Endodermal cell (in vitro differentiated cells): ENCODE measurements around the gene DNAJB1. TPM values are rescaled to one million over a fixed set of nuclear protein-coding genes. Genes with fewer than 3 reads are reported as not detected.

ENCODE experiments used
- DNase-seq: peaks from one replicate; pipeline ENCODE4 v3.0.0-alpha.2; 2017
- H3K27ac ChIP-seq: 2 replicates; pipeline ENCODE4 v1.5.1; 2013; ENCODE audit warnings: mild to moderate bottlenecking, low read depth, low read length, moderate library complexity
- H3K27me3 ChIP-seq: 2 replicates; pipeline ENCODE4 v1.6.1; 2013; ENCODE audit warnings: mild to moderate bottlenecking, low read length, moderate library complexity; ENCODE audit not compliant: insufficient read depth, control insufficient read depth, poor library complexity, severe bottlenecking
- H3K36me3 ChIP-seq: 2 replicates; pipeline ENCODE4 v1.7.0; 2013; ENCODE audit warnings: mild to moderate bottlenecking, low read length, moderate library complexity; ENCODE audit not compliant: control insufficient read depth, insufficient read depth
- H3K4me1 ChIP-seq: one replicate; pipeline ENCODE4 v1.7.0; 2013; ENCODE audit warnings: low read length; ENCODE audit not compliant: control insufficient read depth, insufficient read depth
- H3K4me3 ChIP-seq: 2 replicates; pipeline ENCODE4 v1.5.1; 2013; ENCODE audit warnings: mild to moderate bottlenecking, low read length, moderate library complexity
- H3K9ac ChIP-seq: 2 replicates; pipeline ENCODE4 v1.6.1; 2013; ENCODE audit warnings: mild to moderate bottlenecking, low read length, moderate library complexity; ENCODE audit not compliant: poor library complexity, severe bottlenecking; ENCODE audit errors: extremely low read depth
- H3K9me3 ChIP-seq: 2 replicates; pipeline ENCODE4 v1.6.1; 2013; ENCODE audit warnings: mild to moderate bottlenecking, low read length, moderate library complexity; ENCODE audit not compliant: control insufficient read depth
- H3K27ac Mint-ChIP-seq: 2 replicates; pipeline ENCODE4 v1.8.0; 2020; ENCODE audit warnings: mixed read lengths
- H3K27me3 Mint-ChIP-seq: 2 replicates; pipeline ENCODE4 v1.8.0; 2021; ENCODE audit warnings: mild to moderate bottlenecking, mixed read lengths; ENCODE audit not compliant: insufficient read depth
- H3K36me3 Mint-ChIP-seq: 2 replicates; pipeline ENCODE4 v1.8.0; 2020; ENCODE audit warnings: low read depth, mixed read lengths
- H3K4me1 Mint-ChIP-seq: 2 replicates; pipeline ENCODE4 v1.8.0; 2020; ENCODE audit warnings: mixed read lengths
- H3K4me3 Mint-ChIP-seq: 2 replicates; pipeline ENCODE4 v1.8.0; 2020; ENCODE audit warnings: mild to moderate bottlenecking, moderate library complexity, mixed read lengths
- H3K9me3 Mint-ChIP-seq: 2 replicates; pipeline ENCODE4 v1.8.0; 2020; ENCODE audit warnings: mild to moderate bottlenecking, mixed read lengths
- WGBS, 2 experiments: methylation state at CpG; one replicate each; pipeline versions ENCODE4 v1.1.5 to v1.1.7; 2013; ENCODE audit warnings: missing lambda C conversion rate in 2 of 2, mixed read lengths in 1 of 2; ENCODE audit not compliant: insufficient coverage in 1 of 2, insufficient read length in 1 of 2; 5-methylcytosine and 5-hydroxymethylcytosine counted together
- total RNA-seq, 2 donors: library from RNA; stranded (reverse); fragmentation: NEBNext Ultra II Directional in 1 of 2; extraction: Animal tissue kit (Norgen Biotek cat#: 25700) in 1 of 2; gene quantifications; 2 replicates in 1 of 2; 3 replicates in 1 of 2; pipeline ENCODE4 v1.2.1, GENCODE V29; 2021
- TF ChIP-seq, protein P1 (sequence below): fragments of 200-600 bp; sonication (generic); conservative IDR thresholded peaks from 2 replicates; pipeline ENCODE4 v1.5.0; 2021; ENCODE audit warnings: antibody characterized with exemption, mild to moderate bottlenecking

DNAJB1 gene
- total RNA-seq, 2 donors from 2014 or later: 66.1 to 70.0 TPM

DNA sequence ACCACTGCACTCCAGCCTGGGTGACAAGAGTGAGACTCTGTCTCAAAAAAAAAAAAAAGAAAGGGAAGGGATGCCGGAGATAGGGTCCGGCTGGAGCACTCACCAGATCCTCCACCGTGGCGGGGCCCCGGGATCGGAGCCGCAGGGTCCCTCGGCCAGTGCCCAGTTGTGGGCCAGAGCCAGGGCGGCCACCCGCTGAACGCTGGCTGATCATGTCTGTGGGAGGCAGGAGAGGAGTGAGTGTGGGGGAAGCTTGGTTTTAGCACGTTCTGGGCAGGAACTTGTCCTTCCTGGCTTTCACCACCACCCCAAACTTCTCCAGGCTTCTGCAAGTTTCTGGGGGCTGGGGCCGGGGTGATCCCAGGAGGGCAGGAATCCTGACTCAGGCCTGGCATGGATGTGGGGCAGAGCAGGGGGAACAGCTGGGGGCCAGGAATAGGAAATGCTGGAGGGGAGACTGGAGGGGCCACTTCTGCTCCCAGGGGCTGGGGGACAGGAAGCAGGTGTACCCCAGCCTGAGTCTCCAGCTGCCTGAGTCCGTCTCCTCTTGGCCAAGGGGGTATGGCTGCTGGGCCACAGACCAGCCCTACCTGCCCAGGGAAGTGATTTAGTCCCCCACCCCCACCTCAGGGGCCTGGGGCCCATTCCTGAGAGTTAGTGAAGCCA lies 38.8 kb downstream of the DNAJB1 start:
- Mint-ChIP-seq H3K4me1 (peaks cover 13% of the 10 kb centered on the region), H3K27ac (no peak overlapping the region), H3K9me3 (no peaks in the 10 kb centered on the region), H3K4me3 (no peak overlapping the region), H3K36me3 (peaks cover 33% of the 10 kb centered on the region), H3K27me3 (peaks cover 5% of the 10 kb centered on the region)
- Histone ChIP-seq H3K27ac (no peak overlapping the region), H3K4me1 (no peaks in the 10 kb centered on the region), H3K27me3 (no peaks in the 10 kb centered on the region), H3K4me3 (no peak overlapping the region), H3K36me3 (peaks cover 34% of the 10 kb centered on the region), H3K9ac (no peak overlapping the region), H3K9me3 (no peaks in the 10 kb centered on the region)
- 92 to 100% methylated on average over 1 to 14 of the region's 14 CpGs for WGBS, 2 experiments
- TF ChIP-seq, protein P1, sequence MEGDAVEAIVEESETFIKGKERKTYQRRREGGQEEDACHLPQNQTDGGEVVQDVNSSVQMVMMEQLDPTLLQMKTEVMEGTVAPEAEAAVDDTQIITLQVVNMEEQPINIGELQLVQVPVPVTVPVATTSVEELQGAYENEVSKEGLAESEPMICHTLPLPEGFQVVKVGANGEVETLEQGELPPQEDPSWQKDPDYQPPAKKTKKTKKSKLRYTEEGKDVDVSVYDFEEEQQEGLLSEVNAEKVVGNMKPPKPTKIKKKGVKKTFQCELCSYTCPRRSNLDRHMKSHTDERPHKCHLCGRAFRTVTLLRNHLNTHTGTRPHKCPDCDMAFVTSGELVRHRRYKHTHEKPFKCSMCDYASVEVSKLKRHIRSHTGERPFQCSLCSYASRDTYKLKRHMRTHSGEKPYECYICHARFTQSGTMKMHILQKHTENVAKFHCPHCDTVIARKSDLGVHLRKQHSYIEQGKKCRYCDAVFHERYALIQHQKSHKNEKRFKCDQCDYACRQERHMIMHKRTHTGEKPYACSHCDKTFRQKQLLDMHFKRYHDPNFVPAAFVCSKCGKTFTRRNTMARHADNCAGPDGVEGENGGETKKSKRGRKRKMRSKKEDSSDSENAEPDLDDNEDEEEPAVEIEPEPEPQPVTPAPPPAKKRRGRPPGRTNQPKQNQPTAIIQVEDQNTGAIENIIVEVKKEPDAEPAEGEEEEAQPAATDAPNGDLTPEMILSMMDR: no peak
- DNase-seq: no peak

DNA sequence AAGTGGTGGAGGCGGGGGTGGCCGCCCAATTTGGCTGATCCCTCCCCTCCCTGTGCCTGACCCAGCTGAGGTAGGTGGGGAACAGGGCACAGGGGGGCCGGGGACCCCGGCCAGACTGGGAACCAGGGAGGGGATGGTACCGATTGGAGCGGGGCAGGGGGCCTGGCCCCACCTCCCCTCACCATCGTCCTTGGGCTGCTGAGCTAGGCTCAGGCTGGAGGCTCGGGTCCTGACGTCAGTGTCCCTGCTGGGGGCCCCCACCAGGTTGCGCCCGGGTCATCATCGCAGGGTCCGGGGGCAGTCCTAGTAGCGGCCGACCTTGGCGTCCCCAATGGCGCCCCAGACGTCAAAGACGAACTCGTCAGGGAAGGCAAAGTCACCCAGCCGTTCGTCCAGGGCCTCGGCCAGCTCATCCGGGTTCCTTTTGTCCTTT lies 40.1 kb downstream of the DNAJB1 start:
- Mint-ChIP-seq H3K27me3 (peaks cover 10% of the 10 kb centered on the region), H3K27ac (no peak overlapping the region), H3K9me3 (no peaks in the 10 kb centered on the region), H3K4me3 (no peak overlapping the region), H3K4me1 (peaks cover 13% of the 10 kb centered on the region), H3K36me3 (peaks cover 28% of the 10 kb centered on the region)
- DNase-seq: no peak
- no peak overlapping the region for H3K27ac ChIP-seq
- TF ChIP-seq, protein P1: no peak
- 95 to 96% methylated on average over 15 to 24 of the region's 24 CpGs for WGBS, 2 experiments
- no peak overlapping the region for H3K4me3 ChIP-seq
- no peaks in the 10 kb centered on the region for H3K9me3 ChIP-seq
- no peaks in the 10 kb centered on the region for H3K4me1 ChIP-seq
- peaks cover 33% of the 10 kb centered on the region for H3K36me3 ChIP-seq
- no peaks in the 10 kb centered on the region for H3K27me3 ChIP-seq
- H3K9ac ChIP-seq: no peak overlapping the region

DNA sequence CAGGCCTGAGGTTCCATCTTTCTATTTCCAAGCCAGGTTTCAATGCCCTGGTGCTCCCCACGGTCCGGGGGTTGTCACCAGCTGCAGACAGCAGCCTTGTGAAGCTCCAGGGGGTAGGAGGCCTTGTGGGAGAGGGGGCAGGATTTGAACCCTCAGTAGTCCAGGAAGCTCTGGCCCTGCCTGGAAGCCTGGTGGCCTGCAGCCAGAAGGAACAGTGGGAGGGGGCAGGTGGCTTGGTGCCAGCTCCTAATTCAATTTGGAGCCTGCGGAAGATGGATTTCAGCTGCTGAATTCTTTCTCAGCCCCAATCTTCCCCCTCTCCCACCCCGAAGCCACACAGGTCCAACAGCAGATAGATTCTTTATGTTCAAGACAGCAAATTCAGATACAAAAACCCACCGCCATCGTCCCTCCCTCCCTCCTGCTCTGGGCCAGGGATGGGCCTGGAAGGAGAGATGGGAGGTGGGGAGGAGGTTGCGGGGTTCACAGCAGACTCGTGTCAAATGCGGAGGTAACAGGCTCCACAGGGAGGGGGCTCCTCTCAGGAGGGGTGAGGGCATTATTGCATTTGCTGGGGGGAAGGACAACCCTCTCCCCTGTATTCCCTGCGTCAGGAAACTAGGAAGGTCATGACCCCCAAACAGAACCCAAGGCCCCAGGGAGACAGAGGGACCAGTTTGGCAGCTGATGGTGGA lies 40.6 kb downstream of the DNAJB1 start:
- peaks cover 13% of the 10 kb centered on the region for H3K4me1 Mint-ChIP-seq
- WGBS, 2 experiments: 98 to 100% methylated on average over 1 to 10 of the region's 10 CpGs
- no peaks in the 10 kb centered on the region for H3K4me1 ChIP-seq
- H3K27ac ChIP-seq: no peak overlapping the region
- TF ChIP-seq, protein P1: no peak
- no peak overlapping the region for H3K9ac ChIP-seq
- H3K9me3 ChIP-seq: no peaks in the 10 kb centered on the region
- H3K27me3 ChIP-seq: no peaks in the 10 kb centered on the region
- no peaks in the 10 kb centered on the region for H3K9me3 Mint-ChIP-seq
- H3K27ac Mint-ChIP-seq: no peak overlapping the region
- DNase-seq: no peak
- H3K4me3 ChIP-seq: no peak overlapping the region
- H3K27me3 Mint-ChIP-seq: peaks cover 14% of the 10 kb centered on the region
- H3K36me3 Mint-ChIP-seq: peaks cover 25% of the 10 kb centered on the region
- no peak overlapping the region for H3K4me3 Mint-ChIP-seq
- H3K36me3 ChIP-seq: peaks cover 28% of the 10 kb centered on the region
